Pericardium fibroblast (primary cell): ENCODE data around the gene CEBPB. TPM values are rescaled to one million over a fixed set of nuclear protein-coding genes. Genes with fewer than 3 reads are reported as not detected.

ENCODE experiments used
- total RNA-seq: library from RNA; depleted of rRNA; stranded (reverse); fragments of >200 nt; gene quantifications from 2 replicates; pipeline ENCODE4 v1.2.3, GENCODE V29; 2015

Gene CEBPB
- 101 and 115 TPM in 2 replicates for total RNA-seq

GRCh38 chr20:50190251-50191064, at the start of gene CEBPB:
TSS of gene CEBPB (plus strand) at chr20:50190830. CDS start at chr20:50191034, 204 bp downstream.

DNA sequence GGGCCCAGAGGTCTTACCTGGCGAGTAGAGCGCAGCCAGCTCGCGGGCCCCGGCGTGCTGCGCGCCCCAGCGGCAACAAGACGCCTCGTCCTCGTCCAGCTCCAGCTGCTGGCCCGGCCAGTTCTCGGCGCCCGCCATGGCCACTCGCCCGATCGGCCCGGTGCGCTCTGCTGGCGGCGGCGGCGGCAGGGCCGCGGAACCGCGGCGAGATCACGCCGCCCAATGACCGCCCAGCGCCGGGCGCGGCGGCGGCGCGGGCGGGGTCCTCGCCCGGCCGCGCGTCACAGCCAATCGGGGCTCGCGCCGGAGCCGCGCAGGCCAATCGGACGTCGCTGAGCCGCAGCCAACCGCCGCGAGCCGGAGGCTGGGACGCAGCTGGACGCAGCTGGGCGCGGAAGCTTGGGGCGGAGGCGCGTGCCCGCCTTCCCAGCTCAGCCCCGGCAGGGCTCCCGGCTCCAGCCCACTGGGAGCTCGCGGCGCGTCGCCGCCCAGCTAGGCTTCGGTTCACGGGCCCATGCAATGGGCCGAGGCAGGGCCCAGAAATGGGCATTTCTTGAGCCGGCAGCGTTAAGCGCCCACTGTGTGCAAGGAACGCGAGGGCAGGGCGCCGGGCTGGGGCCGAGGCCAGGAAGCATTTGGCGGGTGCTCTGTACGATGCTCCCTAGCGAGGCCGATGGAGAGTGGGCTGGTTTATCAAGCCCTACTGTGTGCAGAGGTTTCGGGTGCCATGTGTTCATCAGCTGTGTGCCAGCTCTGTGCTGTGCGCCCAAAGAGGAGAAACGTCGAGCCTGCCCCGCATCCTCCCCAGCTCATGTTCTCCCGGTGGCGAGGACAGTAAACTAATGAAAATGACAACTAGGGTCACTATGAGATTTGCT, 36.9 kb upstream of the CEBPB start, which contains the start of gene PEDS1:
TSS of gene PEDS1 (minus strand) at position 224 of the 878 bp plus-strand sequence. CDS start at position 138, 86 bp downstream.

Other genes starting within 250 kb of the CEBPB start
- gene SNAI1, start 207.8 kb upstream of the CEBPB start, total RNA-seq: 6.0 and 10.0 TPM in 2 replicates
- gene UBE2V1, start 77.7 kb upstream of the CEBPB start, total RNA-seq: 78.8 and 80.1 TPM in 2 replicates
- 34.0 and 56.9 TPM in 2 replicates for gene PEDS1, start 37.1 kb upstream of the CEBPB start, total RNA-seq